Astrocyte (in vitro differentiated cells and primary cell): ENCODE data around the gene ZCCHC10.
"Not testable (repeated sequence)": the region's sequence is repeated elsewhere in the genome, so short reads cannot be mapped to it uniquely, and the experiment has no call there.

Experiments used
- EZH2 ChIP-seq: IDR thresholded peaks from 2 replicates; pipeline ENCODE4 v1.6.1; 2012; ENCODE audit warnings: mild to moderate bottlenecking, low read length, inconsistent platforms; ENCODE audit not compliant: insufficient read depth
- TF ChIP-seq, protein P1 (sequence below): IDR thresholded peaks from 2 replicates; pipeline ENCODE4 v1.5.1; 2011; ENCODE audit warnings: low read depth, mild to moderate bottlenecking, inconsistent platforms, low read length, moderate library complexity; ENCODE audit not compliant: insufficient read depth

DNA sequence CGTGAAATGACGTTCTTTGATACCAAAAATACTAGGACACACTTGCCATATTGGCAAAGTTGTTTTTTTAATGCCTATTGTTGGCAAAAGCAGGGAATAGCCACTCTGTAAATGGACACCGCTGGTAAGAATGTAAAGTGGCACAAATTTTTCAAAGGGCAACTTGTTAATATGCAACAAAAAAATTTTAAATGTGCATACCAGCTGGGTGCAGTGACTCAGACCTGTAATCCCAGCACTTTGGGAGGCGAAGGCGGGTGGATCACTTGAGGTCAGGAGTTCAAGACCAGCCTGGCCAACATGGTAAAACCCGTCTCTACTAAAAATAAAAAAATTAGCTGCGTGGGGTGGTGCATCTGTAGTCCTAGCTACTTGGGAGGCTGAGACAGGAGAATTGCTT is 6.9 kb downstream of the ZCCHC10 start:
- TF ChIP-seq, protein P1, sequence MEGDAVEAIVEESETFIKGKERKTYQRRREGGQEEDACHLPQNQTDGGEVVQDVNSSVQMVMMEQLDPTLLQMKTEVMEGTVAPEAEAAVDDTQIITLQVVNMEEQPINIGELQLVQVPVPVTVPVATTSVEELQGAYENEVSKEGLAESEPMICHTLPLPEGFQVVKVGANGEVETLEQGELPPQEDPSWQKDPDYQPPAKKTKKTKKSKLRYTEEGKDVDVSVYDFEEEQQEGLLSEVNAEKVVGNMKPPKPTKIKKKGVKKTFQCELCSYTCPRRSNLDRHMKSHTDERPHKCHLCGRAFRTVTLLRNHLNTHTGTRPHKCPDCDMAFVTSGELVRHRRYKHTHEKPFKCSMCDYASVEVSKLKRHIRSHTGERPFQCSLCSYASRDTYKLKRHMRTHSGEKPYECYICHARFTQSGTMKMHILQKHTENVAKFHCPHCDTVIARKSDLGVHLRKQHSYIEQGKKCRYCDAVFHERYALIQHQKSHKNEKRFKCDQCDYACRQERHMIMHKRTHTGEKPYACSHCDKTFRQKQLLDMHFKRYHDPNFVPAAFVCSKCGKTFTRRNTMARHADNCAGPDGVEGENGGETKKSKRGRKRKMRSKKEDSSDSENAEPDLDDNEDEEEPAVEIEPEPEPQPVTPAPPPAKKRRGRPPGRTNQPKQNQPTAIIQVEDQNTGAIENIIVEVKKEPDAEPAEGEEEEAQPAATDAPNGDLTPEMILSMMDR = not testable (repeated sequence)
- not testable (repeated sequence) for TF ChIP-seq EZH2
